CD14-positive monocyte (primary cell): Measurements from ENCODE around the gene SEMA6B. TPM values are rescaled to one million over a fixed set of nuclear protein-coding genes. Genes with fewer than 3 reads are reported as not detected.

Experiments used
- DNase-seq, 3 donors: peaks; one replicate each; pipeline ENCODE4 v3.0.0-alpha.2; 2011 to 2022
- H2AFZ ChIP-seq: 2 replicates; pipeline ENCODE4 v1.6.0; 2012; ENCODE audit warnings: mild to moderate bottlenecking, low read depth, low read length, inconsistent platforms; ENCODE audit not compliant: insufficient read depth, poor library complexity, severe bottlenecking
- H3K27ac ChIP-seq, 2 donors: 1 replicate in 1 of 2; 2 replicates in 1 of 2; pipeline ENCODE4 v1.5.1; 2012 to 2013; ENCODE audit warnings: low read length in 2 of 2, control low read depth in 1 of 2, inconsistent platforms in 1 of 2, low read depth in 1 of 2, mild to moderate bottlenecking in 1 of 2
- H3K27me3 ChIP-seq, 2 donors: one replicate each; pipeline versions ENCODE4 v1.6.0 to v1.6.1; 2011 to 2013; ENCODE audit warnings: low read length in 2 of 2; ENCODE audit not compliant: control insufficient read depth in 2 of 2, insufficient read depth in 2 of 2
- H3K36me3 ChIP-seq, 2 donors: replicated peaks in 1 of 2; 1 replicate in 1 of 2; 2 replicates in 1 of 2; pipeline versions ENCODE4 v1.5.1 to v1.6.1; 2012 to 2013; ENCODE audit warnings: low read length in 2 of 2, control low read depth in 1 of 2, inconsistent platforms in 1 of 2, mild to moderate bottlenecking in 1 of 2; ENCODE audit not compliant: insufficient read depth in 2 of 2, control insufficient read depth in 1 of 2
- H3K4me1 ChIP-seq, 2 donors: 1 replicate in 1 of 2; 2 replicates in 1 of 2; pipeline versions ENCODE4 v1.5.1 to v1.6.1; 2012 to 2013; ENCODE audit warnings: low read length in 2 of 2, control low read depth in 1 of 2, inconsistent platforms in 1 of 2, mild to moderate bottlenecking in 1 of 2, moderate library complexity in 1 of 2; ENCODE audit not compliant: insufficient read depth in 2 of 2, control insufficient read depth in 1 of 2
- H3K4me2 ChIP-seq: replicated peaks from 2 replicates; pipeline ENCODE3; 2012; ENCODE audit warnings: low read length, moderate library complexity, mild to moderate bottlenecking; ENCODE audit not compliant: poor library complexity, severe bottlenecking; ENCODE audit errors: extremely low read depth
- H3K4me3 ChIP-seq, 3 experiments: fragments of 200-600 bp in 1 of 3; sonication (generic) in 1 of 3; replicated peaks in 1 of 3; 1 replicate in 2 of 3; 2 replicates in 1 of 3; pipeline ENCODE4 v1.5.1; 2011 to 2013; ENCODE audit warnings: low read length in 3 of 3, mild to moderate bottlenecking in 3 of 3, control low read depth in 2 of 3, low read depth in 2 of 3, inconsistent platforms in 1 of 3, moderate library complexity in 1 of 3
- H3K79me2 ChIP-seq: 2 replicates; pipeline ENCODE4 v1.6.0; 2012; ENCODE audit warnings: mild to moderate bottlenecking, control low read depth, inconsistent platforms, low read length, moderate library complexity; ENCODE audit not compliant: insufficient read depth
- H3K9ac ChIP-seq: 2 replicates; pipeline ENCODE4 v1.6.0; 2017; ENCODE audit warnings: low read length, mild to moderate bottlenecking; ENCODE audit not compliant: insufficient read depth, poor library complexity, severe bottlenecking
- H3K9me3 ChIP-seq, 2 donors: replicated peaks in 1 of 2; 1 replicate in 1 of 2; 2 replicates in 1 of 2; pipeline versions ENCODE4 v1.5.1 to v1.6.1; 2012 to 2013; ENCODE audit warnings: low read length in 2 of 2, control low read depth in 1 of 2; ENCODE audit not compliant: control insufficient read depth in 1 of 2, insufficient read depth in 1 of 2
- H4K20me1 ChIP-seq: 2 replicates; pipeline ENCODE4 v1.6.0; 2012; ENCODE audit warnings: mild to moderate bottlenecking, low read length, control low read depth, moderate library complexity; ENCODE audit not compliant: insufficient read depth
- H3K27ac Mint-ChIP-seq, 7 donors: one replicate each; pipeline ENCODE4 v1.8.0; 2020; ENCODE audit warnings: mild to moderate bottlenecking in 7 of 7, mixed read lengths in 7 of 7, moderate library complexity in 6 of 7, inconsistent platforms in 2 of 7
- H3K27me3 Mint-ChIP-seq, 3 donors: one replicate each; pipeline ENCODE4 v1.8.0; 2021 to 2022; ENCODE audit warnings: low read depth in 3 of 3, mild to moderate bottlenecking in 3 of 3, mixed read lengths in 3 of 3, moderate library complexity in 3 of 3, inconsistent platforms in 1 of 3
- H3K36me3 Mint-ChIP-seq, 2 donors: one replicate each; pipeline ENCODE4 v1.8.0; 2020; ENCODE audit warnings: mixed read lengths in 2 of 2, inconsistent platforms in 1 of 2, mild to moderate bottlenecking in 1 of 2
- H3K4me1 Mint-ChIP-seq: one replicate; pipeline ENCODE4 v1.8.0; 2020; ENCODE audit warnings: mild to moderate bottlenecking, mixed read lengths
- H3K4me3 Mint-ChIP-seq, 2 donors: one replicate each; pipeline ENCODE4 v1.8.0; 2020; ENCODE audit warnings: mild to moderate bottlenecking in 2 of 2, mixed read lengths in 2 of 2, moderate library complexity in 1 of 2
- H3K9me3 Mint-ChIP-seq, 7 donors: one replicate each; pipeline ENCODE4 v1.8.0; 2020 to 2022; ENCODE audit warnings: mixed read lengths in 7 of 7, mild to moderate bottlenecking in 6 of 7, moderate library complexity in 6 of 7, inconsistent platforms in 2 of 7
- WGBS: methylation state at CpG from one replicate; pipeline ENCODE4 v1.1.5; 2013; ENCODE audit warnings: missing lambda C conversion rate; ENCODE audit not compliant: insufficient coverage; 5-methylcytosine and 5-hydroxymethylcytosine counted together
- intact Hi-C, 2 donors: fragments of 100-400 bp; cut with micrococcal nuclease; formaldehyde crosslinking; loops; one replicate each; pipeline versions ENCODE4 v1.15.0 to v1.15.1; 2023
- polyA plus RNA-seq, 3 donors: library from polyadenylated mRNA; depleted of rRNA in 1 of 3; unstranded in 2 of 3; stranded (reverse) in 1 of 3; fragments of 300-500 nt in 2 of 3; fragments of >200 nt in 1 of 3; fragmentation: Illumina TruSeq in 2 of 3; gene quantifications; 1 replicate in 2 of 3; 2 replicates in 1 of 3; pipeline ENCODE4 v1.2.3, GENCODE V29; 2012 to 2021
- TF ChIP-seq, protein P1 (sequence below): fragments of 200-600 bp; IDR thresholded peaks from one replicate; pipeline ENCODE4 v1.8.0; 2022; ENCODE audit warnings: antibody characterized with exemption, mild to moderate bottlenecking

Gene SEMA6B
- polyA plus RNA-seq, 3 donors, result 0.12 to 1.6 (median 0.87) TPM

DNA sequence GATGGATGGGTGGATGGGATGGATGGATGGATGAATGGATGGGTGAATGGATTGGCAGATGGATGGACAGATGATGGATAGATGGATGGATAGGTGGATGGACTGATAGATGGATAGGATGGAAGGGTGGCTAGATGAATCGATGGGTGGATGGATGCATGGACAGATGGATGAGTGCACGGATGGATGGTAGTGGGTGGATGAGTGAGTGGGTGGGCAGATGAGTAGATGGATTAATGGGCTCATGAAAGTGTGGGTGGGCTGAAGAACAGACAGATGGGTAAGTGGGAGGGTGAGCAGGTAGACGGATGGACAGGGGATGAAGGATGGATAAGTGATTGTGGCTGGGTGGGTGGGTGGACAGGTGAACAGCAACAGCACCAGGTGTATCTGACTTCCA lies 5.7 kb downstream of the SEMA6B start:
- no peak for DNase-seq
- peaks cover 17% of the 10 kb centered on the region for H3K4me1 Mint-ChIP-seq
- H3K36me3 Mint-ChIP-seq, result peaks cover 7% of the 10 kb centered on the region in 2 donors
- no peaks in the 10 kb centered on the region for H4K20me1 ChIP-seq
- H3K4me3 ChIP-seq, result no peak overlapping the region
- H2AFZ ChIP-seq, result no peak overlapping the region
- H3K4me2 ChIP-seq, result no peak overlapping the region
- no peak overlapping the region for H3K9ac ChIP-seq
- TF ChIP-seq, protein P1, sequence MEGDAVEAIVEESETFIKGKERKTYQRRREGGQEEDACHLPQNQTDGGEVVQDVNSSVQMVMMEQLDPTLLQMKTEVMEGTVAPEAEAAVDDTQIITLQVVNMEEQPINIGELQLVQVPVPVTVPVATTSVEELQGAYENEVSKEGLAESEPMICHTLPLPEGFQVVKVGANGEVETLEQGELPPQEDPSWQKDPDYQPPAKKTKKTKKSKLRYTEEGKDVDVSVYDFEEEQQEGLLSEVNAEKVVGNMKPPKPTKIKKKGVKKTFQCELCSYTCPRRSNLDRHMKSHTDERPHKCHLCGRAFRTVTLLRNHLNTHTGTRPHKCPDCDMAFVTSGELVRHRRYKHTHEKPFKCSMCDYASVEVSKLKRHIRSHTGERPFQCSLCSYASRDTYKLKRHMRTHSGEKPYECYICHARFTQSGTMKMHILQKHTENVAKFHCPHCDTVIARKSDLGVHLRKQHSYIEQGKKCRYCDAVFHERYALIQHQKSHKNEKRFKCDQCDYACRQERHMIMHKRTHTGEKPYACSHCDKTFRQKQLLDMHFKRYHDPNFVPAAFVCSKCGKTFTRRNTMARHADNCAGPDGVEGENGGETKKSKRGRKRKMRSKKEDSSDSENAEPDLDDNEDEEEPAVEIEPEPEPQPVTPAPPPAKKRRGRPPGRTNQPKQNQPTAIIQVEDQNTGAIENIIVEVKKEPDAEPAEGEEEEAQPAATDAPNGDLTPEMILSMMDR, result no peak
- no peaks in the 10 kb centered on the region for H3K9me3 ChIP-seq
- peaks cover 0 to 11% (median 0%) of the 10 kb centered on the region in 7 donors for H3K9me3 Mint-ChIP-seq
- peaks cover 16 to 23% of the 10 kb centered on the region in 2 donors for H3K4me1 ChIP-seq
- H3K27me3 ChIP-seq, result no peaks in the 10 kb centered on the region
- intact Hi-C loops, result no loop called here
- H3K79me2 ChIP-seq, result no peaks in the 10 kb centered on the region
- H3K27ac Mint-ChIP-seq, result no peak overlapping the region
- H3K4me3 Mint-ChIP-seq, result no peak overlapping the region
- no peaks in the 10 kb centered on the region for H3K36me3 ChIP-seq
- 78% methylated on average over 3 of the region's 3 CpGs for WGBS
- H3K27ac ChIP-seq, result no peak overlapping the region
- H3K27me3 Mint-ChIP-seq, result peaks cover 2 to 5% (median 2%) of the 10 kb centered on the region in 3 donors

DNA sequence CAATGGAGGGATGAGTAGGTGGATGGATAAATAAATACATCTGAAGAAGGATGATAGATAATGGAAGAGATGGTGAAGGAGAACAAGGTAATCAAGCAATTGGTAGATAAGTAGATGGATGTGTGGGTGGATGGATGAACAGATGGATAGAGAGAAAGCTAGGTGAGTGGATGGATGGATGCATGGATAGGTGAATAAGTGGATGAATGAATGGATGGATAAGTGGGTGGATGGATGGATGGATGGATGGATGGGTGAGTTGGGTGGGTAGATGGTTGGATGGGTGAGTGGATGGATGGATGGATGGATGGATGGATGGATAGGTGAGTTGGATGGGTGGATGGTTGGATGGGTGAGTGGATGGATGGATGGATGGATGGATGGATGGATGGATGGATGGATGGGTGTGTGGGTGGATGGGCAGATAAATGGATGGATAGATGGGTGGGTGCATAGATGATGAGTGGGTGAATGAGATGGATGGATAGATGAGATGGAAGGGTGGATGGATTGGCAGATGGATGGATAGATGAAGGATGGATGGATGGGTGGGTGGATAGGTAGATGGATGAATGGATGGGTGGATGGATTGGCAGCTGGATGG lies 6.3 kb downstream of the SEMA6B start:
- no peak overlapping the region for H3K9ac ChIP-seq
- no peak overlapping the region for H3K4me3 ChIP-seq
- peaks cover 0 to 11% (median 0%) of the 10 kb centered on the region in 7 donors for H3K9me3 Mint-ChIP-seq
- no peak overlapping the region for H3K4me3 Mint-ChIP-seq
- TF ChIP-seq, protein P1, result no peak
- H3K27me3 ChIP-seq, result no peaks in the 10 kb centered on the region
- no peaks in the 10 kb centered on the region for H3K36me3 ChIP-seq
- peaks cover 17 to 26% of the 10 kb centered on the region in 2 donors for H3K4me1 ChIP-seq
- peaks cover 2 to 5% (median 2%) of the 10 kb centered on the region in 3 donors for H3K27me3 Mint-ChIP-seq
- H2AFZ ChIP-seq, result no peak overlapping the region
- H3K4me1 Mint-ChIP-seq, result peaks cover 20% of the 10 kb centered on the region
- H3K27ac Mint-ChIP-seq, result no peak overlapping the region
- DNase-seq, result no peak
- no peaks in the 10 kb centered on the region for H3K9me3 ChIP-seq
- intact Hi-C loops, result no loop called here
- H3K36me3 Mint-ChIP-seq, result peaks cover 7% of the 10 kb centered on the region in 2 donors
- H3K79me2 ChIP-seq, result no peaks in the 10 kb centered on the region
- no peak overlapping the region for H3K27ac ChIP-seq
- no peak overlapping the region for H3K4me2 ChIP-seq
- H4K20me1 ChIP-seq, result no peaks in the 10 kb centered on the region
